Gastrocnemius medialis (tissue), 4 donors: ENCODE measurements around the gene HBS1L.

Experiments used
- CTCF ChIP-seq, 5 experiments: fragments of 450-650 bp in 3 of 5; fragments of 200-600 bp in 2 of 5; sonication (generic) in 2 of 5; IDR thresholded peaks in 4 of 5; conservative IDR thresholded peaks in 1 of 5; 1 replicate in 4 of 5; 2 replicates in 1 of 5; pipeline ENCODE4 v1.5.1; 2016 to 2019; ENCODE audit warnings: antibody characterized with exemption in 5 of 5, mild to moderate bottlenecking in 3 of 5, moderate library complexity in 3 of 5
- POLR2A ChIP-seq, 2 donors: fragments of 450-650 bp; IDR thresholded peaks; one replicate each; pipeline ENCODE4 v1.6.1; 2017; ENCODE audit warnings: antibody characterized with exemption in 2 of 2, mild to moderate bottlenecking in 2 of 2, moderate library complexity in 2 of 2

- TF ChIP-seq CTCF (IDR thresholded peaks at IDR 0.05 in 4 of 5, conservative IDR thresholded peaks at IDR 0.05 in 1 of 5) (no peak), POLR2A (IDR thresholded peaks at IDR 0.05) (no peak)
Observed at GRCh38 chr6:135084001-135084915, 29.6 kb upstream of the HBS1L start.
